Testis (tissue), 2 donors: ENCODE measurements around the gene DCHS2.

Experiments
- CTCF ChIP-seq, 3 experiments: fragments of 450-650 bp in 2 of 3; fragments of 200-600 bp in 1 of 3; sonication (generic) in 1 of 3; IDR thresholded peaks; one replicate each; pipeline ENCODE4 v1.5.1; 2016 to 2019; ENCODE audit warnings: antibody characterized with exemption in 3 of 3, mild to moderate bottlenecking in 2 of 3, moderate library complexity in 1 of 3
- POLR2A ChIP-seq: fragments of 450-650 bp; IDR thresholded peaks from one replicate; pipeline ENCODE4 v1.6.1; 2017; ENCODE audit warnings: antibody characterized with exemption, mild to moderate bottlenecking, moderate library complexity

- TF ChIP-seq CTCF (IDR thresholded peaks at IDR 0.05), result no peak
- TF ChIP-seq POLR2A, result no peak
Observed at GRCh38 chr4:154277172-154277571, 214.4 kb downstream of the DCHS2 start.
